Measurements from ENCODE around the gene CDH4. TPM values are rescaled to one million over a fixed set of nuclear protein-coding genes. Genes with fewer than 3 reads are reported as not detected.

The CDH4 gene
- total RNA-seq, 1 donor from 2014 or later, result 0.99 TPM

DNA sequence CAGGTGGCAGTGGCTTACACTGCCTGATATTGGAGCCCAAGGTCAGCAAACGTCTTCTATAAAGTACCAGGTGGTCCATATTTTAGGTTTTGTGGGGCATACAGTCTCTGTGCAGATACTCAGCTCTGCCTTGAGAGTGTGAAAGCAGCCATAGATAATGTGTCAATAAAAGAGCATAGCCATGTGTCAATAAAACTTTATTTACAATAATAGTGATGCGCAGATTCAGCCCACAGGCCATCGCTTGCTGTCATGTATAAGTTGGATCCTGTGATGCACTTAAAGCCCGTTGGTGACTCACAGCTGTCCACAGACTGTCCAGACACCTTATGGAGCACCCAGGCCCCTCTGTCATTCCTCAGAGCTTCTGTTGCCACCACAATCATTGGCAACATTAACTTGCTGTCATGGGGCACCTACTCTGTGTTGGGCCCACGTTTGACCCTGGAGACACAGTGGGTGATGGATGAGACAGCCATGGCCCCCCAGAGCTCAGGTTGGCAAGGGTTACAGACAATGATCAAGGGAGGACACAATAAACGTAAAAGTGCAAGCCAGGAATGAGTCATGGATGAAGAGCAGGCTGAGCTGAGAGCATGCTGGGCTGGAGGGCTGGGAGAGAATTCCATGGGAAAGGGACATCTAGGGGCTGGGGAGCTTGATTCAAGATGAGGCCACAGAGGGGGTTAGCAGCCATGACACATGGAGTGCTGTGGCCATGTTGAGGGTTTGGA is 640.0 kb downstream of the CDH4 start:
- Mint-ChIP-seq H3K4me3 (ENCODE audit: unreplicated experiment) (no peak overlapping the region), H3K9me3 (ENCODE audit: low read depth) (peaks cover 15% of the 10 kb centered on the region), H3K4me1 (ENCODE audit: low read depth) (no peaks in the 10 kb centered on the region), H3K27me3 (ENCODE audit: low read depth) (peaks cover 6% of the 10 kb centered on the region), H3K36me3 (ENCODE audit: low read depth) (no peaks in the 10 kb centered on the region), H3K27ac (ENCODE audit: unreplicated experiment) (no peak overlapping the region)
- TF ChIP-seq, protein P1, sequence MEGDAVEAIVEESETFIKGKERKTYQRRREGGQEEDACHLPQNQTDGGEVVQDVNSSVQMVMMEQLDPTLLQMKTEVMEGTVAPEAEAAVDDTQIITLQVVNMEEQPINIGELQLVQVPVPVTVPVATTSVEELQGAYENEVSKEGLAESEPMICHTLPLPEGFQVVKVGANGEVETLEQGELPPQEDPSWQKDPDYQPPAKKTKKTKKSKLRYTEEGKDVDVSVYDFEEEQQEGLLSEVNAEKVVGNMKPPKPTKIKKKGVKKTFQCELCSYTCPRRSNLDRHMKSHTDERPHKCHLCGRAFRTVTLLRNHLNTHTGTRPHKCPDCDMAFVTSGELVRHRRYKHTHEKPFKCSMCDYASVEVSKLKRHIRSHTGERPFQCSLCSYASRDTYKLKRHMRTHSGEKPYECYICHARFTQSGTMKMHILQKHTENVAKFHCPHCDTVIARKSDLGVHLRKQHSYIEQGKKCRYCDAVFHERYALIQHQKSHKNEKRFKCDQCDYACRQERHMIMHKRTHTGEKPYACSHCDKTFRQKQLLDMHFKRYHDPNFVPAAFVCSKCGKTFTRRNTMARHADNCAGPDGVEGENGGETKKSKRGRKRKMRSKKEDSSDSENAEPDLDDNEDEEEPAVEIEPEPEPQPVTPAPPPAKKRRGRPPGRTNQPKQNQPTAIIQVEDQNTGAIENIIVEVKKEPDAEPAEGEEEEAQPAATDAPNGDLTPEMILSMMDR (IDR thresholded peaks at IDR 0.05), result no peak
- no peak for DNase-seq (ENCODE audit: low spot score)

DNA sequence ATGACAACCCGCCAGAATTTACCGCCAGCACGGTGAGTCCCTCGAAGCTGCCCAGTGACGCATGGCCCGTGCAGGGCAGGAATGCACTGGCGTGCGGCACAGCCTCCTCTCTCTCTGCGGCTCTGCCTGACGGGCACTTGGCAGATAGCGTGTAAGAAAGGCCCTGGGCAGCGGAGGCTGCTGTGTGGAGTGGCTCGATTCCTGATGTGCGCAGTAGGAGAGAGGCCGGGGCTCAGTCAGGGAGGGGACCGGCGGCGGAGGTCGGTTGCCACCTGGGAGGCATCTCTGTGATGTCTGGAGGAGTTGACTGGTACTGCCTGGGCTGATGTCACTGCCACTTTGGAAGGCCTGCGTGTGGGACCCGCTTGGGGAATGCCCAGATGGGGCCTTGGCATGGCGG is 643.0 kb downstream of the CDH4 start:
- no peaks in the 10 kb centered on the region for H3K4me1 Mint-ChIP-seq (ENCODE audit: low read depth)
- TF ChIP-seq, protein P1 (IDR thresholded peaks at IDR 0.05), result no peak
- DNase-seq (ENCODE audit: low spot score), result no peak
- peaks cover 8% of the 10 kb centered on the region for H3K27me3 Mint-ChIP-seq (ENCODE audit: low read depth)
- H3K9me3 Mint-ChIP-seq (ENCODE audit: low read depth), result peaks cover 8% of the 10 kb centered on the region
- H3K4me3 Mint-ChIP-seq (ENCODE audit: unreplicated experiment), result no peak overlapping the region
- H3K36me3 Mint-ChIP-seq (ENCODE audit: low read depth), result no peaks in the 10 kb centered on the region
- H3K27ac Mint-ChIP-seq (ENCODE audit: unreplicated experiment), result no peak overlapping the region

DNA sequence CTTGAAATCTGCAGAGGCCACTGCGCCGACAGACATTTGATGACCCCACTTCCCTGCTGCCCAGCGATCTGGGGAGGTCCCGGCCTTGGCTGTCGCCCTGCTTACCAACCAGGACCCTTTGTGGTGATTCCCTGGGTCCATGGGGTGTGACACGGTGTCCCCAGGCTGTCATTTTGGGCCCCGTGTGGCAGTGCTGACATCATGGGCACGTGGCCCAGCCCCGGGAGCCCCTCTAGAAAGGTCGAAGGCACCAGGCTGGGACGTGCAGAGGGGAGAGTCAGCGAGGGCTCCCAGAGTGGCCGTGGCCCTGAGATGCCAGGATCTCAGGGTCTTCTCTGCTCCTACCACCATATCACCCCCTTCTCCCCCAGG is 643.6 kb downstream of the CDH4 start:
- Mint-ChIP-seq H3K27ac (ENCODE audit: unreplicated experiment) (no peak overlapping the region), H3K9me3 (ENCODE audit: low read depth) (peaks cover 4% of the 10 kb centered on the region), H3K27me3 (ENCODE audit: low read depth) (peaks cover 8% of the 10 kb centered on the region), H3K4me1 (ENCODE audit: low read depth) (no peaks in the 10 kb centered on the region), H3K36me3 (ENCODE audit: low read depth) (no peaks in the 10 kb centered on the region), H3K4me3 (ENCODE audit: unreplicated experiment) (no peak overlapping the region)
- TF ChIP-seq, protein P1 (IDR thresholded peaks at IDR 0.05), result no peak
- no peak for DNase-seq (ENCODE audit: low spot score)

DNA sequence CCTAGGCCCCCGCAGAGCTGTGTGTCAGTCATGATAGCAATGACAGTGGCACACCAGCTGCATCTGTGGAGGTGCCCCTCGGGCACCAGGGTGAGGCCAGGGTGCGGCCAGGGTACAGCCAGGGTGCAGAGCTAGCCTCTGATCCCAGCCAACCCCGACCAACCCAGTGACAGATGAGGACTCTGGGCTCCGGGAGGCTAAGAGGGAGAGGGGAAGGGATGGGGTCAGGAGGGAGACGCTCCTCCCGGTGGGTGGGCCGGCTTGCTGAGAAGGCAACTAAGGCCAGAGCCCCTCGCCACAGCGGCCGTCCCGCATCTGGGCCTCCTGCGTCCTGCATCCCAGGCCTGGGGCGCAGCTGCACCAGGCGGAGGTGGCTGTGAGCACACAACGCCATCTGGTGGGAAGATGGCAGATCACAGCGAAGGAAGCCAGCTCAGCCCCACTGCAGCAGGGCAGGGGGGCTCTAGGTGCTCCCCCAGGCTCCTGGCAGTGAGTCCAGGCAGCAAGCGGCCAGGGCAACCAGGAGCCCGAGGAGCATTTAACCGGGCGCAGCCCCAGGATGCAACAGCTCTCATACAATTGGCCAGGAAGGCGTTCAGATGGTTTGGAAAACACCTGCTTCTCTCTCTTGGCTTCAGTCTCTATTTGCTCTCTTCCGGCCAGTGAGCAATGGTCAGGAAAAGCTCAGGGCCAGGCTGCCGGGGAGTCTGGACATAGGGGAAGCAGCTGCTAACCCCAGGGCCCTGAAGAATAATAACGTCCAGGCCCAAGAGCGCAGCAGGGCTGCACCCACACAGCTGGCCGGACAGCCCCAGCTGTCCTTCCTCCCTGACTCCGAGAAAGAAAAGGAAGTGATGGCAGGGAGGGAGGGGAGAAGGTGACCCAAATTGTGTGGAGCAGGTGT is 644.2 kb downstream of the CDH4 start:
- H3K9me3 Mint-ChIP-seq (ENCODE audit: low read depth), result peaks cover 4% of the 10 kb centered on the region

More for the DNA sequence above, 644.2 kb downstream of the CDH4 start:
- H3K27me3 Mint-ChIP-seq (ENCODE audit: low read depth), result peaks cover 9% of the 10 kb centered on the region
- H3K36me3 Mint-ChIP-seq (ENCODE audit: low read depth), result no peaks in the 10 kb centered on the region
- DNase-seq (ENCODE audit: low spot score), result no peak
- H3K4me1 Mint-ChIP-seq (ENCODE audit: low read depth), result no peaks in the 10 kb centered on the region
- TF ChIP-seq, protein P1 (IDR thresholded peaks at IDR 0.05), result peak; percentile 85
- H3K27ac Mint-ChIP-seq (ENCODE audit: unreplicated experiment), result no peak overlapping the region
- no peak overlapping the region for H3K4me3 Mint-ChIP-seq (ENCODE audit: unreplicated experiment)
